ENCODE data around the gene HEG1.

The HEG1 gene

GRCh38 chr3:125069968-125070745, 14.4 kb upstream of the HEG1 start:
- no peak for FAIRE-seq

DNA sequence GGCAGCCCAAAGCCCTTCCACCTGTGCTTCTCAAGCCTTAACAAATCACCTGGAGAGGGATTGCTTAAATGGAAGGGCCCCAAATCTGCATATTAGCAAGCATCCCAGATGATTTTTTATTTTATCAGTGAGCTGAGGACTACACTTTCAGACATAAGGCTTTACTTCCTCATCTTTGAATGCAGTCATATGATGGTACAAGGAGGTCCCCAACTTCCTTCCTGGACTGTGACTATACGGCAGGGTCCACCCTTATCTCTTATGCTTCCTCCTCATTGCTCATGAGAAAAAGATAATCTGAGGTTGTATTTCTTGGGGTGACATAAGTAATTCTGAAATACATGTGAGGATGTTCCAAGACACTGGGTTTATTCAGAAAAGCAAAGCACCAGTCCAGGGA, 13.7 kb upstream of the HEG1 start:
- no peak for FAIRE-seq

DNA sequence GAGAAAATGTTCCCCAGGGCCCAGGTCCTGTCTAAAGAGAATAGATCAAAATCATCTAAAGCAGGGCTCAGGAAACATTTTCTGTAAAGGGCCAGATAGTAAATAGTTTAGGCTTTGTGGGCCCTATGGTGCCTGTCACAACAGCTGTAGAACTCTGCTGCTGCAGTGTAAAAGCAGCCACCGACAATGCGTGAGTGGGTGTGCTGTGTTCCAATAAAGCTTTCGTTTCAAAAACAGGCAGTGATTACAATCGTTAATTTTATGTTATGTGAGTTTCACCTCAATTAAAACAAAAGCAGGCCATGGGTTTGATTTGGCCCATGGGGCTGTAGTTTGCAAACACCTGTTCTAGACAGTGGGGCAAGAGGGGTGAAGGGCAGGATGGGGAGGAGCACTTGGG, 12.5 kb upstream of the HEG1 start:
- FAIRE-seq, result no peak

- FAIRE-seq, result no peak
These were observed 11.4 kb upstream of the HEG1 start for GRCh38 chr3:125067225-125067624.

- no peak for FAIRE-seq
These were observed 7.3 kb upstream of the HEG1 start for GRCh38 chr3:125062904-125063618.

- FAIRE-seq, result no peak
These were observed 5.8 kb upstream of the HEG1 start for GRCh38 chr3:125061646-125062045.

GRCh38 chr3:125061170-125061569, 5.4 kb upstream of the HEG1 start:
- no peak for FAIRE-seq

GRCh38 chr3:125059488-125060245, 3.9 kb upstream of the HEG1 start:
- no peak for FAIRE-seq

- FAIRE-seq, result no peak
These were observed 3.2 kb upstream of the HEG1 start for GRCh38 chr3:125058959-125059358.

- FAIRE-seq, result no peak
These were observed 2.7 kb upstream of the HEG1 start for GRCh38 chr3:125058529-125058928.

DNA sequence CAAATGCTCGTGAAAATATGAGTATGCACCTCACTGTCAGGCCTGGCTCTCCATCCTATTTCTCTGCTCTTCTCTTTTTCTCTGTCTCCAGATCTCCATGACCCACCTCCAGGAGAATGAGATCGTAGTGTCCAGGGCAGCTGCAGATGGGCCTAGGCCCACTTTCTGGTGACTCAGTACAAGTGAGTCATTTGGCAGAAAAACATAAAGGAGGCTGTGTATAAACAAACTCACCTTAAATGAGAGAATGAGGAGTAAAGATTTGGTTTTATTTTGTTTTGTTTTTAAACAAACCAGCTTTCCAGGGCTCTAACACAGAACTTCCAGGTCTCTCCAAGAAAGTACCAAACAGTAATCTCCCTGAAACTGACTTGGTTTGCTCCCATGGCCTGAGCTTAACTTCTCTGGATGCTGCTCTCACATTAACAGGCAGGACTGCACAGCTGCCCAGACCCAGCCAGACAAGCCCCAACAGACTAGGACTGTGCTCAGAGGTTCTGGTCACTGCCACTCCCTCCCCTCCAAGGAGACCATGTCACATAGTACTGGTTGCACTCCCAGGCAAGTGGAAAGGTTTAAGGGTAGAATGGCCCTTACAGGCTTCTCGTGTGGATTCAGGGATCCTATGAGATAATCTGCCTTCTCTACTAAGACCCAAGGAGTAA, 1.5 kb upstream of the HEG1 start:
- FAIRE-seq, result no peak

DNA sequence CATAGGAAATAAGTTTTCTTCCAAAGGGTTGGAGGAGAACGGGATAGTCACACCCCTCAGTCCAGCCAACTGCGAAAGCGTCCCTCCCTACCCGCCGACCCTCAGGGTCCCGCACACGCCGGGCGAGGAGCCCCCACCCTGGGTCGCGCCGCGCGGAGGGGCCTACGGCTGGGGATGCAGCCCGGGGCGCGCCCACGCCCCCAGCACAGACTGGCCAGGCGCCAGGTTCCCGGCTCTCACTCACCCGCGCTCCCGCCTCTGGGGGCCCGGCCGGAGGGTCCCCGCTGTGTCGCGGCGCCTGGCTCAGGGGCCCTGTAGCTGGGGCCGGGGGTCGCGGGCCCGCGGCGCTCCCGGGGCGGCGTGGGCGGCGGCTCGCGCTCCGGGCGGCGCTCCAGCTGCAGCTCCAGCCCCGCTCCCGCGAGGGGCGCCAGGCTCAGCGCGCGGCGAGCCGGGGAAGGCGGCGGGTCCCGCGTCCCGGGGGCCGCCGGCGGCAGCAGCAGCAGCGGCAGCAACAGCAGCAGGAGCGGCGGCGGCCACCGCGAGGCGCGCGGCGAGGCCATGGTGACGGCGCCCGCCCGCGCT, 375 bp downstream of the HEG1 start:
- no peak for FAIRE-seq

DNA sequence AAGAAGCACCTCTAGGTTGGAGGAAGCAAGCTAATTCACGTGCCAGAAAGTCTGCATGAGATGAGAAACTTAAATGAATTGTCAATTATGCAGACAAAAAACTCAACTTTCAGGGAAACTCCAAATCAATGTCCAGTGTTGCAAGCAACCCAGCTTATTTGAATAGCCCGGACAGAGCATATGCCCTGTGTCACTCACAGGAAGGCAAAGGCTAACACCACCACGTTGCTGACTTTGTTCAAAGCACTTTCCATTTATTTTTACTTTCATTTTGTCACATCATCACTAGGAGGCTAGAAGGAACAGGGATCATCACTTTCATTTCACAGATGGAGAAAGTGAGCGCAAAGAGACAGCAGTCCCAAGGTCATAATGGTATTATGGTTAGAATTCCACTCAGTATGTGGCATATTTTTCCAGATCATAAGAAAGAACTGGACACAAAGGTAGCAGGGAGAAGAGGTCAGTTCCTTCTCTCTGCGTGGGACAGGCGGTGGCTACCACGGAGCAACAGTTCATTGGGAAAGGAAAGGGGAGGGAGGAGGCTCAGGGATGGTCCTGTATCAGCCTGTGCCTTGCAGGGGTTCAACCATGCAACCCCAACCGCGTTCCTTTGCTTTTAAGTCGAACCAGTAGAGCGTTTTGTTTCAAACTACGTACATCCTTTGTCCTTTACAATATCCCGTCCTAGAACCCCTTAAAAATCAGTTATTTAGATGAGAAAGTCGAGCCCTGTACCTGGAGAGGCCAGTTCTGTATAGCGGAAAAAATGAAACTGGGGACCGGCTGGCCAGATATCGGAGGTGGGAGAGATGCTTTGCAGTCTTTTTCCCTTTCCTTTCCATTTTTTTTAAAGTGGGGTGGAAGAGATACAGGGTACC, 1.1 kb downstream of the HEG1 start:
- FAIRE-seq, result no peak

DNA sequence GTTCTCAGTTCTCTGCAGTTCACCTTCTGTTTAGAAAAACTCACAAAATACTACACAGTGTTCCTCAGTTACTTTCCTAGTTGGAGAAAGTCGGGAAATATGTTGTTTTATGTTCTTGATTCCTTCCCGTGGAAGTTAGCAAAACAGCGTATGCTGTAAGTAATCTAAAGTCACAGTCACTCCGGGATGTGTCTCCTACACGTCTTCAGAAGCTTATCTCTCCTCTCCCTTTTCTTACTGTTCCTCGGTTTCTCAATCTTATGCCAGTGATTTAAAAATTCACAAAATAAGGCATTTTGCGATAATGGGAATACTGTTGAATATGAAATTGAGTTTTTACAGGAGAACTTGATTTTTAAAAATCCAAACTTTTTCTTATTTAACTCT, 1.7 kb downstream of the HEG1 start:
- FAIRE-seq, result no peak

GRCh38 chr3:125053304-125053699, 2.5 kb downstream of the HEG1 start:
- no peak for FAIRE-seq

- FAIRE-seq, result no peak
These were observed 3.0 kb downstream of the HEG1 start for GRCh38 chr3:125052624-125053303.

DNA sequence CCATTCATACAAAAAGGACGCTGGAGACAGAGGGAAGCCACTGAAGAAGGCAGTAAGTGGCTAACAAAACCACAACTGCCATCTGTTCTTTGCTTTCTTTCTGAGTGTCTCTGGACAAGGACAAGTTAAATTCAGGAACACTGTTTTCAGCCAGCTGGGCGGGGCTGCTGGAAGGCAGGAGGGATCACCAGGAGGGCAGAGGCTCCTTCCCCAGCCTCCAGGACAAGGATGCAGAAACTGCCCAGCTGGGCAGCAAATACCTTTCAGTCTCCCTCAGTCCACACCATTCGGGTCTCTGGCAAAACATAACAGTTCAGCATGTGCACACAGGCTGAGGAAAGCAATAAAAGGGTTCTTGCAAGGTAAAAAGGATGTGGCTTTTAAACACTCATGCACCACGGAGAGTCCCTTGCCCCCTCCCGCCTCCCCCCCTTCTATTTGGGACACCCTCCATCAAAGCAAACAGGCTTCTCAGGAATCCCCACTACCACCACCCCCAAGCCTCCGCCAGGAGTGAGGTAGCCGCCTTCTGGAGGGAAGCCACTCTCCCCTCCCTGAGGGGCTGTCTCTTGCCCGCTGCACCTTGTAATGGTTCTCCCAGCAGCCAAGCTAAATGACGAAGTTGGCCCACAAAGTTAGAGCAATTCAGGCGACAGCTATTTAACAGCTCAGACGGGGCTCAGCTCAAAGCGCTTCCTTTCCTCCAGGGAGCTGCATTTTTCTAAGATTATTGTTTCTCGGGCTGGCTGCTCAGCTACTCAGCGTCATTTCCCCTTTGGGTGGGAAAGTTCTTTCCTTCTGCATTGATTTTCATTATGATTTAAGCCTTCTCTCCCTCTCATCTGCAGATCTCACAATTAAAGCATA, 3.8 kb downstream of the HEG1 start:
- no peak for FAIRE-seq

DNA sequence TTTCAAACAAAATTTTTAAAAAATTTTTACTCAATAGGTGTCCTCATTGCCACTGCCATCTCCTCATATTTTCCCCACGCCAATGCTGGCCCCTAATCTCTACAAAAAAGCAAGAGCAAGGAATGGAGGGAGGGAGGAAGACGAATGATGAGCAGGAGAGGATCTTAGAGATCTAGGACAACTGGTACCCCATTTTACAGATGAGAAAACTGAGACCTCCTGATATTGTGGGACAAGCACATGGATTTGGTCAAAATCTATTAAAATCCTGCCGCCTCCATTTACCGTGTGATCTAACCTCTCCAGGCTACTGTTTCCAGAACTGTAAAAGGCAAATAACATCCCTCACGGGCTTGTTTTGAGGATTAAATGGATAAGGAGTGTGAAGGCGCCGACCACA, 4.6 kb downstream of the HEG1 start:
- no peak for FAIRE-seq

DNA sequence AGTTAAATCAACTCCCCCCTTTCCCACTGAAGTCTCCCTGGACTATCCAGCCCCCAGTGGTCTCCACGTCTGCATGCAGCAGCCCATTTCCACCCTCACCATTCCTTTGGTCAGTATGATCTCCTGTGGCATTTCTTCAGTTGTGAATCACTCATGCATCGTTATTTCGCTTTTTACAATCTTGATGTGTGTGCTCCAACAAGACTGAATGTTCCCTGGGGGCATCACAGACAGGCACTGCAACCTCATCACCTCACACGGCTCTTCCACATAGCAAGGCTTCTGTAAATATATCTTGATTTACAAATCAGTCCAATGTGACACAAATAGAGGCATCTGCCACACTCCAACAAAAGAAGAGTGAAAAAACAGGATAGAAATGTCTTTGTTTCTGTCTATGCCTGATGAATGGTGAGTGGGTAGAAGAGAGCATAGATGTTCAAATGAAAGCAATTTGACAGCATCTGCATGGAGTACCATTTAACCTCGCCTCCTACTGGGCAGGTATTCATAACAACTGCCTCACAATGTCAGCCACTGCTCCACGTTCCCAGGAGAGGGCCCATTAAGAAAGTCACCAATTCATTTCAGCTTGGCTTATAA, 5.2 kb downstream of the HEG1 start:
- no peak for FAIRE-seq

- FAIRE-seq, result no peak
These were observed 7.5 kb downstream of the HEG1 start for GRCh38 chr3:125048282-125048681.
